HEK293 (cell line): ENCODE measurements around the gene SHOC2.
A peak's percentile ranks its signal among the peaks of the same experiment; 100 is the strongest.

ENCODE experiments used
- CTCF ChIA-PET: fragments of 350-600 bp; formaldehyde crosslinking; extraction: SDS; loops from one replicate; lab custom pipeline; 2021; ENCODE audit warnings: antibody characterized with exemption; lab: Yijun Ruan, JAX
- POLR2A ChIA-PET: fragments of 300-600 bp; formaldehyde crosslinking; extraction: SDS; loops from one replicate; lab custom pipeline; 2020; ENCODE audit warnings: antibody characterized with exemption, inconsistent platforms; lab: Yijun Ruan, JAX
- H3K27ac ChIP-seq: fragments of 200-500 bp; sonication (Bioruptor generic); 2 replicates; pipeline ENCODE4 v1.5.1; 2014; ENCODE audit warnings: low read depth, low read length, control low read depth, inconsistent platforms; ENCODE audit errors: extremely low read depth
- H3K36me3 ChIP-seq, 2 experiments: fragments of 200-500 bp in 1 of 2; sonication (Bioruptor generic) in 1 of 2; 1 replicate in 1 of 2; 2 replicates in 1 of 2; pipeline ENCODE4 v1.5.1; 2014 to 2017; ENCODE audit warnings: inconsistent platforms in 2 of 2, low read length in 2 of 2; ENCODE audit not compliant: control insufficient read depth in 2 of 2, insufficient read depth in 1 of 2
- H3K4me1 ChIP-seq: fragments of 200-500 bp; sonication (Bioruptor generic); 2 replicates; pipeline ENCODE4 v1.5.1; 2014; ENCODE audit warnings: mild to moderate bottlenecking, low read length, inconsistent platforms; ENCODE audit not compliant: control insufficient read depth, insufficient read depth
- H3K4me3 ChIP-seq: 2 replicates; pipeline ENCODE4 v1.5.1; 2011; ENCODE audit warnings: low read depth, mild to moderate bottlenecking, control low read depth, low read length, moderate library complexity
- H3K9me3 ChIP-seq: fragments of 200-500 bp; sonication (Bioruptor generic); 2 replicates; pipeline ENCODE4 v1.5.1; 2014; ENCODE audit warnings: low read depth, low read length, inconsistent platforms; ENCODE audit not compliant: control insufficient read depth, insufficient read depth
- BCL11B ChIP-seq: fragments of 450-650 bp; formaldehyde crosslinking; IDR thresholded peaks from 2 replicates; pipeline ENCODE4 v1.5.1; 2016; ENCODE audit warnings: low read depth, missing biosample characterization, missing genetic modification characterization
- OVOL3 ChIP-seq: fragments of 450-650 bp; formaldehyde crosslinking; IDR thresholded peaks from 2 replicates; pipeline ENCODE4 v1.5.1; 2016; ENCODE audit warnings: missing biosample characterization, missing genetic modification characterization
- PRDM1 ChIP-seq: fragments of 450-650 bp; formaldehyde crosslinking; IDR thresholded peaks from 2 replicates; pipeline ENCODE4; 2016; ENCODE audit warnings: missing biosample characterization, missing genetic modification characterization
- PRDM6 ChIP-seq: fragments of 450-650 bp; formaldehyde crosslinking; IDR thresholded peaks from 2 replicates; pipeline ENCODE4 v1.5.1; 2017; ENCODE audit warnings: missing biosample characterization, missing genetic modification characterization
- SCRT2 ChIP-seq: fragments of 450-650 bp; formaldehyde crosslinking; IDR thresholded peaks from 2 replicates; pipeline ENCODE4 v1.5.1; 2016; ENCODE audit warnings: missing biosample characterization, missing genetic modification characterization
- SP2 ChIP-seq: fragments of 450-650 bp; formaldehyde crosslinking; IDR thresholded peaks from 2 replicates; pipeline ENCODE4 v1.5.1; 2016; ENCODE audit warnings: missing biosample characterization, missing genetic modification characterization
- TCF7L2 ChIP-seq: IDR thresholded peaks from 2 replicates; pipeline ENCODE4 v1.6.1; 2011; ENCODE audit warnings: low read depth, mild to moderate bottlenecking, inconsistent platforms, low read length, moderate library complexity, borderline replicate concordance
- ZBTB48 ChIP-seq: fragments of 450-650 bp; formaldehyde crosslinking; IDR thresholded peaks from 2 replicates; pipeline ENCODE4 v1.5.1; 2016; ENCODE audit warnings: missing biosample characterization, missing genetic modification characterization
- ZFP3 ChIP-seq: fragments of 450-650 bp; formaldehyde crosslinking; IDR thresholded peaks from 2 replicates; pipeline ENCODE4 v1.5.1; 2016; ENCODE audit warnings: low read depth, missing biosample characterization, missing genetic modification characterization
- ZFP41 ChIP-seq: fragments of 450-650 bp; formaldehyde crosslinking; IDR thresholded peaks from 2 replicates; pipeline ENCODE4 v1.5.1; 2016; ENCODE audit warnings: missing biosample characterization, missing genetic modification characterization, borderline replicate concordance
- ZNF155 ChIP-seq: fragments of 450-650 bp; formaldehyde crosslinking; IDR thresholded peaks from 2 replicates; pipeline ENCODE4 v1.5.1; 2016; ENCODE audit warnings: missing biosample characterization, missing genetic modification characterization
- ZNF398 ChIP-seq: fragments of 450-650 bp; formaldehyde crosslinking; IDR thresholded peaks from 2 replicates; pipeline ENCODE4 v1.5.1; 2017; ENCODE audit warnings: missing biosample characterization, missing genetic modification characterization
- ZNF521 ChIP-seq: fragments of 450-650 bp; formaldehyde crosslinking; IDR thresholded peaks from 2 replicates; pipeline ENCODE4 v1.5.1; 2017; ENCODE audit warnings: missing biosample characterization, mild to moderate bottlenecking, missing genetic modification characterization
- ZNF571 ChIP-seq: fragments of 450-650 bp; formaldehyde crosslinking; IDR thresholded peaks from 2 replicates; pipeline ENCODE4 v1.5.0; 2017; ENCODE audit warnings: missing biosample characterization, missing genetic modification characterization
- ZNF658 ChIP-seq: fragments of 450-650 bp; formaldehyde crosslinking; IDR thresholded peaks from 2 replicates; pipeline ENCODE4; 2016; ENCODE audit warnings: missing biosample characterization, missing genetic modification characterization
- ZNF660 ChIP-seq: fragments of 450-650 bp; IDR thresholded peaks from 2 replicates; pipeline ENCODE4 v1.5.1; 2018; ENCODE audit warnings: missing biosample characterization, mild to moderate bottlenecking, missing genetic modification characterization
- ZNF792 ChIP-seq: fragments of 450-650 bp; formaldehyde crosslinking; IDR thresholded peaks from 2 replicates; pipeline ENCODE4 v1.5.1; 2016; ENCODE audit warnings: missing biosample characterization, missing genetic modification characterization
- TF ChIP-seq, protein P1 (sequence below): fragments of 450-650 bp; formaldehyde crosslinking; IDR thresholded peaks from 2 replicates; pipeline ENCODE4 v1.5.1; 2017; ENCODE audit warnings: missing biosample characterization, mild to moderate bottlenecking, missing genetic modification characterization, moderate library complexity
- TF ChIP-seq, protein P2 (sequence below): fragments of 450-650 bp; formaldehyde crosslinking; IDR thresholded peaks from 2 replicates; pipeline ENCODE4 v1.5.1; 2016; ENCODE audit warnings: missing biosample characterization, missing genetic modification characterization
- TF ChIP-seq, protein P3 (sequence below): fragments of 450-650 bp; formaldehyde crosslinking; IDR thresholded peaks from 2 replicates; pipeline ENCODE4 v1.5.1; 2016; ENCODE audit warnings: missing biosample characterization, missing genetic modification characterization, borderline replicate concordance

The SHOC2 gene

DNA sequence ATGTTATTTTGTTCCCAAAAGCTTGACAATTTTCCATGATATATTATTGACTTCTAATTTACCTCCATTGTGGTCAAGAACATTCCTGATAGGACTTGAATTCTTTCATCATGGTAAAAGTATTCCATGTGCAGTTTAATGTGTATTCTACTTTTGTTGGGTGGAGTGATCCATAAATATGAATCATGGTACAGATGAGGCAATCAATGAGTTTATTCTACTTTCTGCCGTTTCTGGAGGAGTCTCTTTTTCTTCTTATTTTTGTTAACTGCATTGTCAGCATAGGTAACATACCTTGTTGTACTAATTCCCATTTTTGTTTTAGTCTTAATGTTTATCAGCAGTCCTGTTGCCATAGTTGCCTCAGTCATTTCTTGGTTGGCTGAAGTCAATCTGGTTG lies 69.6 kb downstream of the SHOC2 start (continued):
- TF ChIP-seq ZNF521 (tag by site-specific recombination) (no peak), ZNF660 (tag by site-specific recombination) (no peak), ZNF571 (tag by site-specific recombination) (no peak), ZBTB48 (tag by site-specific recombination) (no peak), ZFP3 (tag by site-specific recombination) (no peak)

DNA sequence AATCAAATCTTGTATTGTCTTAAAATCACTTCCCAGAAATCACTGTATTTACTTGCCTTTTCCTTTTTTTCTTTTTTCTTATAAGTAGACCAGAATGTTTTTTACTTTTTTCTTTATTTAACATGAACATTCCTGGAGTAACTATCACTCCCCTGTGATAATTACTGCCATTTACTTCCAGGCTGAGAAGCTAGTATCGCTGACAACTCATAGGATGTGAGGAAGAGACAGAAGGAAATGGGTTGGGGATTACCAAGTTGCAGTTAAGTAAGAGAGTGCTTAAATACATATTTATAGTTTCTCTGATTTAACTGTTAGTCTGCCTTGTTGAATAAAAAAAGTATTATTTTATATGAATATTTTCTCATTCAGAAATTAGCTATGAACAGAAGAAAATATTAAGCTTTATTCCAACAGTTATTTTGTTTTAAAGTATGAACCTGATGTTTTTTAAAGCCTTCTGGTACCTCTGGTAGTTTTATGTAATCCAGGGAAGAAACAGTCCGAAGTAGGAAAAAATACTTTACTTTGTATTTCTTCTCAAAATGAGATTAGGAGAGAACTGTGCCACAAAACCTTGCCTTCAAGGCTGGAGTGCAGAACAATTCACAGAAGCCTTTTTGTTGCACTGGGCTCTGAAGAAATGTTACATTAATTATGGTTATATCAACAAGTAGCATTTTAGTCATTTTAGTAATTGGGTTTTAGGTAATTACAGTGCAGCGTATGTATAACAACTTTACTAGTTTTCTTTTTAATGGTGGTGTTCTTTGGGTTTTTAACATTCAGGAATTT lies 72.8 kb downstream of the SHOC2 start:
- peaks cover 5 to 6% of the 10 kb centered on the region in 2 experiments; a peak in 2 of 3 replicates for H3K36me3 ChIP-seq
- H3K9me3 ChIP-seq: no peaks in the 10 kb centered on the region
- POLR2A ChIA-PET: no interaction called here
- TF ChIP-seq, protein P1, sequence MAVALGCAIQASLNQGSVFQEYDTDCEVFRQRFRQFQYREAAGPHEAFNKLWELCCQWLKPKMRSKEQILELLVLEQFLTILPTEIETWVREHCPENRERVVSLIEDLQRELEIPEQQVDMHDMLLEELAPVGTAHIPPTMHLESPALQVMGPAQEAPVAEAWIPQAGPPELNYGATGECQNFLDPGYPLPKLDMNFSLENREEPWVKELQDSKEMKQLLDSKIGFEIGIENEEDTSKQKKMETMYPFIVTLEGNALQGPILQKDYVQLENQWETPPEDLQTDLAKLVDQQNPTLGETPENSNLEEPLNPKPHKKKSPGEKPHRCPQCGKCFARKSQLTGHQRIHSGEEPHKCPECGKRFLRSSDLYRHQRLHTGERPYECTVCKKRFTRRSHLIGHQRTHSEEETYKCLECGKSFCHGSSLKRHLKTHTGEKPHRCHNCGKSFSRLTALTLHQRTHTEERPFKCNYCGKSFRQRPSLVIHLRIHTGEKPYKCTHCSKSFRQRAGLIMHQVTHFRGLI (tag by site-specific recombination): no peak
- no peak for TF ChIP-seq ZFP41 (tag by site-specific recombination)
- TF ChIP-seq PRDM6 (tag by site-specific recombination): peak; percentile 62
- TF ChIP-seq, protein P2, sequence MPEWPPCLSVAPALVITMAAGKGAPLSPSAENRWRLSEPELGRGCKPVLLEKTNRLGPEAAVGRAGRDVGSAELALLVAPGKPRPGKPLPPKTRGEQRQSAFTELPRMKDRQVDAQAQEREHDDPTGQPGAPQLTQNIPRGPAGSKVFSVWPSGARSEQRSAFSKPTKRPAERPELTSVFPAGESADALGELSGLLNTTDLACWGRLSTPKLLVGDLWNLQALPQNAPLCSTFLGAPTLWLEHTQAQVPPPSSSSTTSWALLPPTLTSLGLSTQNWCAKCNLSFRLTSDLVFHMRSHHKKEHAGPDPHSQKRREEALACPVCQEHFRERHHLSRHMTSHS (tag by site-specific recombination): no peak
- TF ChIP-seq ZNF155 (tag by site-specific recombination): no peak
- TF ChIP-seq SP2 (tag by site-specific recombination): no peak
- no peak for TF ChIP-seq ZNF658
- TF ChIP-seq ZNF398 (tag by site-specific recombination): no peak
- TF ChIP-seq SCRT2: peak; percentile 29; the same call in 1 of the 2 replicates
- no peak overlapping the region for H3K27ac ChIP-seq
- CTCF ChIA-PET: interaction anchor here (0.5 kb wide), 1 partner anchor 49 kb away, joined by 3 read pairs; no protein-coding TSS in a partner anchor
- H3K4me3 ChIP-seq: no peak overlapping the region
- peaks cover 5% of the 10 kb centered on the region for H3K4me1 ChIP-seq

- Histone ChIP-seq H3K9me3 (no peaks in the 10 kb centered on the region), H3K4me1 (peaks cover 5% of the 10 kb centered on the region), H3K27ac (no peak overlapping the region), H3K4me3 (no peak overlapping the region), H3K36me3 (peaks cover 5 to 6% of the 10 kb centered on the region in 2 experiments)
- ChIA-PET POLR2A (no interaction called here), CTCF (interaction anchor here (0.5 kb wide), 1 partner anchor 50 kb away, joined by 3 read pairs; no protein-coding TSS in a partner anchor)
- TF ChIP-seq TCF7L2: no peak
- TF ChIP-seq, protein P3, sequence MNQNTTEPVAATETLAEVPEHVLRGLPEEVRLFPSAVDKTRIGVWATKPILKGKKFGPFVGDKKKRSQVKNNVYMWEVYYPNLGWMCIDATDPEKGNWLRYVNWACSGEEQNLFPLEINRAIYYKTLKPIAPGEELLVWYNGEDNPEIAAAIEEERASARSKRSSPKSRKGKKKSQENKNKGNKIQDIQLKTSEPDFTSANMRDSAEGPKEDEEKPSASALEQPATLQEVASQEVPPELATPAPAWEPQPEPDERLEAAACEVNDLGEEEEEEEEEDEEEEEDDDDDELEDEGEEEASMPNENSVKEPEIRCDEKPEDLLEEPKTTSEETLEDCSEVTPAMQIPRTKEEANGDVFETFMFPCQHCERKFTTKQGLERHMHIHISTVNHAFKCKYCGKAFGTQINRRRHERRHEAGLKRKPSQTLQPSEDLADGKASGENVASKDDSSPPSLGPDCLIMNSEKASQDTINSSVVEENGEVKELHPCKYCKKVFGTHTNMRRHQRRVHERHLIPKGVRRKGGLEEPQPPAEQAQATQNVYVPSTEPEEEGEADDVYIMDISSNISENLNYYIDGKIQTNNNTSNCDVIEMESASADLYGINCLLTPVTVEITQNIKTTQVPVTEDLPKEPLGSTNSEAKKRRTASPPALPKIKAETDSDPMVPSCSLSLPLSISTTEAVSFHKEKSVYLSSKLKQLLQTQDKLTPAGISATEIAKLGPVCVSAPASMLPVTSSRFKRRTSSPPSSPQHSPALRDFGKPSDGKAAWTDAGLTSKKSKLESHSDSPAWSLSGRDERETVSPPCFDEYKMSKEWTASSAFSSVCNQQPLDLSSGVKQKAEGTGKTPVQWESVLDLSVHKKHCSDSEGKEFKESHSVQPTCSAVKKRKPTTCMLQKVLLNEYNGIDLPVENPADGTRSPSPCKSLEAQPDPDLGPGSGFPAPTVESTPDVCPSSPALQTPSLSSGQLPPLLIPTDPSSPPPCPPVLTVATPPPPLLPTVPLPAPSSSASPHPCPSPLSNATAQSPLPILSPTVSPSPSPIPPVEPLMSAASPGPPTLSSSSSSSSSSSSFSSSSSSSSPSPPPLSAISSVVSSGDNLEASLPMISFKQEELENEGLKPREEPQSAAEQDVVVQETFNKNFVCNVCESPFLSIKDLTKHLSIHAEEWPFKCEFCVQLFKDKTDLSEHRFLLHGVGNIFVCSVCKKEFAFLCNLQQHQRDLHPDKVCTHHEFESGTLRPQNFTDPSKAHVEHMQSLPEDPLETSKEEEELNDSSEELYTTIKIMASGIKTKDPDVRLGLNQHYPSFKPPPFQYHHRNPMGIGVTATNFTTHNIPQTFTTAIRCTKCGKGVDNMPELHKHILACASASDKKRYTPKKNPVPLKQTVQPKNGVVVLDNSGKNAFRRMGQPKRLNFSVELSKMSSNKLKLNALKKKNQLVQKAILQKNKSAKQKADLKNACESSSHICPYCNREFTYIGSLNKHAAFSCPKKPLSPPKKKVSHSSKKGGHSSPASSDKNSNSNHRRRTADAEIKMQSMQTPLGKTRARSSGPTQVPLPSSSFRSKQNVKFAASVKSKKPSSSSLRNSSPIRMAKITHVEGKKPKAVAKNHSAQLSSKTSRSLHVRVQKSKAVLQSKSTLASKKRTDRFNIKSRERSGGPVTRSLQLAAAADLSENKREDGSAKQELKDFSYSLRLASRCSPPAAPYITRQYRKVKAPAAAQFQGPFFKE (tag by site-specific recombination): no peak
- no peak for TF ChIP-seq BCL11B (tag by site-specific recombination)
- TF ChIP-seq PRDM1 (tag by site-specific recombination): no peak
- TF ChIP-seq OVOL3 (tag by site-specific recombination): no peak
- TF ChIP-seq ZNF792 (tag by site-specific recombination): no peak
Observed at GRCh38 chr10:110993024-110993693, 73.8 kb downstream of the SHOC2 start.
